Esophagus squamous epithelium (tissue), 4 donors: ENCODE data around the gene KRT2.

Experiments used
- POLR2A ChIP-seq, 4 donors: fragments of 450-650 bp; IDR thresholded peaks; one replicate each; pipeline ENCODE4 v1.6.1; 2017; ENCODE audit warnings: antibody characterized with exemption in 4 of 4, mild to moderate bottlenecking in 4 of 4, moderate library complexity in 3 of 4
- TF ChIP-seq, protein P1 (sequence below), 6 experiments: fragments of 450-650 bp in 4 of 6; fragments of 200-600 bp in 2 of 6; sonication (generic) in 2 of 6; IDR thresholded peaks; one replicate each; pipeline ENCODE4 v1.5.1; 2016 to 2019; ENCODE audit warnings: antibody characterized with exemption in 6 of 6, mild to moderate bottlenecking in 4 of 6, moderate library complexity in 4 of 6

DNA sequence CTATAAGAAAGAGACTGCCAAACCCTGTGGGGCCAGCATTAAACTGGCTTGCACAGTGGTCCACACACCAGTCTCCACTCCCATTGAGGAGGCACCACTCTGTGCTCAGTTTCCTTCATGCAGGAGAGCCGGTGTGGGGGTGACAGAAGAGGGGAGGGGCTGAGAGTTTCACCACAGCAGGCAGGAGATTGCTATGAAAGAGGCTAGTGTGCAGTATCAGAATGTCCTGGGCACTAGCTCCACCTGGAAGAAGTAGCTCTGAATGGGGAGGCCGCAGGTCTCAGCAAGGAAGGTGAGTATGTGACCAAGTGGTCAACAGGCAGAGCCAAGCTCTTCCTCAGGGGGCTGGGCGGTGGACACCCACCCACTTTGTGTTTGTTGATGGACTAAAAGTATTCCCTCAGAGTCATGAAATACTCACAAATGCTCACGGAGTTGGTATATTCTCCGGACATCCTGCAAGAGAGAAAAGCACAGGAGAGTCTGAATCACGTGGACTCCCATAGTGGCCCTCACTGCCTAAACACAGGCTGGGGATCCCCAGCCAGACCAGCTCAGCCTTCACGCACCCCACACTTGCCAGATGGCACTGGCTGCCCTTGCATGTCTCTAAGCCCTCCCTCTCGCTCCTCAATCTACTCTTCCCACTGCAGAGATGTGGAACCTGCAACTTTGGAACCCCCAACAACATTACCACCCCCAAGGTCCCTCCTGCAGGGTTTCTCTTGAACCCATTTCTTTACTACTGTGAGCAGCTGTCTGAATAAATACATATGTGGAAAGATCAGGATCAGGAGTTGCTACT is 43.0 kb downstream of the KRT2 start:
- TF ChIP-seq, protein P1, sequence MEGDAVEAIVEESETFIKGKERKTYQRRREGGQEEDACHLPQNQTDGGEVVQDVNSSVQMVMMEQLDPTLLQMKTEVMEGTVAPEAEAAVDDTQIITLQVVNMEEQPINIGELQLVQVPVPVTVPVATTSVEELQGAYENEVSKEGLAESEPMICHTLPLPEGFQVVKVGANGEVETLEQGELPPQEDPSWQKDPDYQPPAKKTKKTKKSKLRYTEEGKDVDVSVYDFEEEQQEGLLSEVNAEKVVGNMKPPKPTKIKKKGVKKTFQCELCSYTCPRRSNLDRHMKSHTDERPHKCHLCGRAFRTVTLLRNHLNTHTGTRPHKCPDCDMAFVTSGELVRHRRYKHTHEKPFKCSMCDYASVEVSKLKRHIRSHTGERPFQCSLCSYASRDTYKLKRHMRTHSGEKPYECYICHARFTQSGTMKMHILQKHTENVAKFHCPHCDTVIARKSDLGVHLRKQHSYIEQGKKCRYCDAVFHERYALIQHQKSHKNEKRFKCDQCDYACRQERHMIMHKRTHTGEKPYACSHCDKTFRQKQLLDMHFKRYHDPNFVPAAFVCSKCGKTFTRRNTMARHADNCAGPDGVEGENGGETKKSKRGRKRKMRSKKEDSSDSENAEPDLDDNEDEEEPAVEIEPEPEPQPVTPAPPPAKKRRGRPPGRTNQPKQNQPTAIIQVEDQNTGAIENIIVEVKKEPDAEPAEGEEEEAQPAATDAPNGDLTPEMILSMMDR (IDR thresholded peaks at IDR 0.05), result no peak
- TF ChIP-seq POLR2A (IDR thresholded peaks at IDR 0.05), result no peak
